ENCODE measurements around the gene PDAP1. TPM values are rescaled to one million over a fixed set of nuclear protein-coding genes. Genes with fewer than 3 reads are reported as not detected.

The PDAP1 gene
- total and polyA plus RNA-seq, 2 of the 8 experiments (the other 6 are each of a cell fraction or from before 2014, with no cell fraction given), result 26.6 to 169 TPM

- H3K79me1 ChIP-seq (ENCODE audit: low read depth, low read length), result no peaks in the 10 kb centered on the region
- H3K4me3 ChIP-seq (ENCODE audit: extremely low read depth in 1 of 4, insufficient read depth in 2 of 4, low read depth in 3 of 4, low read length in 4 of 4), result peak overlapping the region; percentile 31 to 70 (median 62)
- no peak overlapping the region for H2BK20ac ChIP-seq (ENCODE audit: low read length)
- POLR2A ChIA-PET (ENCODE audit: partially characterized antibody), result interaction anchor here (0.8 to 7.9 kb wide), 19 partner anchors 11 to 223 kb away, joined by 3 to 150 read pairs (median 3); partner anchors contain the start of genes ARPC1B, BUD31, CPSF4 and PDAP1
- 45% methylated on average over 28 of the region's 30 CpGs; no CpG with 5 or more reads in 1 of the 2 experiments for WGBS, 2 experiments (ENCODE audit: extremely low coverage in 1 of 2, insufficient coverage in 1 of 2, insufficient read length in 1 of 2, insufficient replicate concordance in 2 of 2, low coverage in 1 of 2, low lambda C conversion rate in 2 of 2, missing lambda C conversion rate in 1 of 2)
- H3K4ac ChIP-seq (replicated peaks; ENCODE audit: insufficient read length, low read depth, low read length), result peak overlapping the region; percentile 32
- H3K23me2 ChIP-seq (ENCODE audit: low read depth, low read length), result peaks cover 4% of the 10 kb centered on the region; the same call in 1 of the 2 replicates
- FAIRE-seq, result no peak
- H3K27me3 ChIP-seq (replicated peaks in 1 of 4; ENCODE audit: control insufficient read depth in 3 of 4, extremely low read depth in 1 of 4, insufficient read depth in 3 of 4, low read length in 3 of 4), result no peaks in the 10 kb centered on the region
- H3K18ac ChIP-seq (ENCODE audit: extremely low read depth, low read length), result peak overlapping the region; percentile 85
- peak overlapping the region; percentile 81 for H4K8ac ChIP-seq (ENCODE audit: extremely low read depth, insufficient read depth, low read length)
- H2AK5ac ChIP-seq (ENCODE audit: low read depth, low read length), result no peak overlapping the region
- H3K36me3 ChIP-seq (ENCODE audit: control insufficient read depth in 2 of 4, insufficient read depth in 4 of 4, low read length in 3 of 4), result peaks cover 12 to 59% (median 29%) of the 10 kb centered on the region in 4 experiments
- peak overlapping the region; percentile 83 for H4K91ac ChIP-seq (replicated peaks; ENCODE audit: insufficient read length, low read length)
- H3K27ac ChIP-seq (ENCODE audit: low read depth, low read length), result peak overlapping the region; percentile 78
- H4K5ac ChIP-seq (ENCODE audit: insufficient read length, low read depth, low read length), result peak overlapping the region; percentile 20
- H2BK120ac ChIP-seq (replicated peaks; ENCODE audit: low read depth, low read length), result no peak overlapping the region
- H2BK12ac ChIP-seq (ENCODE audit: low read depth, low read length), result 0 out of 2 replicates have a peak overlapping the region, but pooled peaks have one; percentile 27
- H3K9me3 ChIP-seq (ENCODE audit: insufficient read depth in 2 of 2, low read depth in 1 of 2, low read length in 1 of 2), result no peaks in the 10 kb centered on the region
- peak; percentile 73 to 93 for DNase-seq (ENCODE audit: low read depth in 1 of 2, low spot score in 2 of 2)
- peak overlapping the region; percentile 18; the same call in 1 of the 2 replicates for H2AFZ ChIP-seq (ENCODE audit: low read length)
- H3K4me1 ChIP-seq (replicated peaks in 1 of 4; ENCODE audit: control insufficient read depth in 3 of 4, insufficient read depth in 4 of 4, low read length in 3 of 4), result peaks cover 2 to 12% (median 5%) of the 10 kb centered on the region in 4 experiments; a peak in 6 of 7 replicates
- H4K20me1 ChIP-seq (replicated peaks in 1 of 2; ENCODE audit: control insufficient read depth in 1 of 2, insufficient read depth in 2 of 2, low read length in 2 of 2), result peaks cover 10 to 17% of the 10 kb centered on the region in 2 experiments
- CTCF ChIA-PET (ENCODE audit: partially characterized antibody), result interaction anchor here (0.6 to 7.1 kb wide), 11 partner anchors 14 to 88 kb away, joined by 3 to 40 read pairs (median 5); partner anchors contain the start of gene BUD31
- peak overlapping the region; percentile 62 for H3K56ac ChIP-seq (replicated peaks; ENCODE audit: insufficient read length, low read depth, low read length)
- no peak overlapping the region for H3K14ac ChIP-seq (ENCODE audit: insufficient read length)
- H3K9ac ChIP-seq (replicated peaks in 1 of 4; ENCODE audit: extremely low read depth in 1 of 4, low read depth in 3 of 4, low read length in 3 of 4), result peak overlapping the region in 2 of 4 experiments; percentile 61 to 62; a peak in 4 of 7 replicates
- H2BK15ac ChIP-seq (ENCODE audit: low read length), result no peak overlapping the region
- no peaks in the 10 kb centered on the region for H3K79me2 ChIP-seq (ENCODE audit: control insufficient read depth in 1 of 2, insufficient read depth in 2 of 2, low read length in 2 of 2)
- no peak overlapping the region for H3K23ac ChIP-seq (ENCODE audit: insufficient read length)
- peak overlapping the region; percentile 90 for H2BK5ac ChIP-seq (ENCODE audit: low read depth, low read length)
- peak overlapping the region; percentile 55 to 84 for H3K4me2 ChIP-seq (ENCODE audit: insufficient read depth in 1 of 2, low read depth in 2 of 2, low read length in 2 of 2)
- TF ChIP-seq RFX5 (IDR thresholded peaks at IDR 0.05; ENCODE audit: borderline replicate concordance, low read depth, low read length), result no peak
- TF ChIP-seq SP1 (IDR thresholded peaks at IDR 0.05; ENCODE audit: low read depth, low read length), result 0 out of 2 replicates have a peak, but pooled peaks have one; percentile 6
- no peak for TF ChIP-seq ZNF274 (IDR thresholded peaks at IDR 0.05; ENCODE audit: borderline replicate concordance, extremely low read depth, low read length)
- no peak for TF ChIP-seq CEBPB (IDR thresholded peaks at IDR 0.05; ENCODE audit: low read depth, low read length)
- no peak for TF ChIP-seq TCF12 (IDR thresholded peaks at IDR 0.05; ENCODE audit: low read depth, low read length)
- TF ChIP-seq TBP (IDR thresholded peaks at IDR 0.05; ENCODE audit: low read depth, low read length), result no peak
- TF ChIP-seq GABPA (IDR thresholded peaks at IDR 0.05; ENCODE audit: borderline replicate concordance, insufficient read depth, low read length), result no peak
- TF ChIP-seq MAX (IDR thresholded peaks at IDR 0.05), result no peak
- no peak for TF ChIP-seq JUND (IDR thresholded peaks at IDR 0.05; ENCODE audit: low read length)
- no peak for TF ChIP-seq SIN3A (conservative IDR thresholded peaks at IDR 0.05 in 1 of 2, IDR thresholded peaks at IDR 0.05 in 1 of 2; ENCODE audit: low read depth in 1 of 2, low read length in 2 of 2)
- TF ChIP-seq POLR2AphosphoS5 (IDR thresholded peaks at IDR 0.05; ENCODE audit: low read depth, low read length), result peak; percentile 43
These were observed 14.8 kb downstream of the PDAP1 start for GRCh38 chr7:99393355-99394187.
